Testis (tissue), 2 donors: Measurements from ENCODE around the gene ZBTB20.

Experiments
- CTCF ChIP-seq, 3 experiments: fragments of 450-650 bp in 2 of 3; fragments of 200-600 bp in 1 of 3; sonication (generic) in 1 of 3; IDR thresholded peaks; one replicate each; pipeline ENCODE4 v1.5.1; 2016 to 2019; ENCODE audit warnings: antibody characterized with exemption in 3 of 3, mild to moderate bottlenecking in 2 of 3, moderate library complexity in 1 of 3
- POLR2A ChIP-seq: fragments of 450-650 bp; IDR thresholded peaks from one replicate; pipeline ENCODE4 v1.6.1; 2017; ENCODE audit warnings: antibody characterized with exemption, mild to moderate bottlenecking, moderate library complexity

GRCh38 chr3:114307832-114308231 is 839.3 kb downstream of the ZBTB20 start:
- TF ChIP-seq POLR2A: no peak
- no peak for TF ChIP-seq CTCF (IDR thresholded peaks at IDR 0.05)
